Measurements from ENCODE around the gene PPTC7.
A peak's percentile ranks its signal among the peaks of the same experiment; 100 is the strongest.
"Not testable (repeated sequence)": the region's sequence is repeated elsewhere in the genome, so short reads cannot be mapped to it uniquely, and the experiment has no call there.

The PPTC7 gene

DNA sequence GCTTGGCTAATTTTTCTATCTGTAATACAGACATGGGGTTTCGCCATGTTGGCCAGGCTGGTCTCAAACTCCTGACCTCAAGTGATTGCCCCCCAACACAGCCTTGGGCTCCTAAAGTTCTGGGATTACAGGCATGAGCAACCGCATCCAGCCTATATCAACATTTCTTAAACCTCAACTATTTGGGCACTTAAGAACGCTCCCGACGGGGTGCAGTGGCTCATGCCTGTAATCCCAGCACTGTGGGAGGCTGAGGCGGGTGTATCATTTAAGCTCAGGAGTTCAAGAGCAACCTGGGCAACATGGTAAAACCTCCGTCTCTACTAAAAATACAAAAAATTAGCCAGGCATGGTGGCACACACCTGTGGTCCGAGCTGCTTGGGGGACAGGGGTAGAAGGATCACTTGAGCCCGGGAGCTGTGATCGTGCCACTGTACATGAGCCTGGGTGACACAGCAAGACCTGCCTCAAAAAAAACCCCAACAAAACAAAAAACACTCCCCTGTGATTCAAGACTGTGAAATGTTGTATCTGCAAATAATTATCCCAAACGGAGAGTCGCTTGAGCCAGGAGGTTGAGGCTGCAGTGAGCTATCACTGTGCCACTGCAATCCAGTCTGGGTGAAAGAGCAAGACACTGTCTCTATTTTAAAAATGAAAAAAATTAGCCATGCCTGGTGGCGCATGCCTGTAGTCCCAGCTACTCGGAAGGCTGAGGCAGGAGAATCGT lies 21.5 kb downstream of the PPTC7 start:
- Histone ChIP-seq H3K4me3 (no peak overlapping the region), H3K9me3 (peaks cover 26% of the 10 kb centered on the region), H3K9ac (no peak overlapping the region), H4K20me1 (peaks cover 100% of the 10 kb centered on the region), H3K27me3 (no peaks in the 10 kb centered on the region), H3K27ac (no peak overlapping the region), H3K36me3 (peaks cover 30% of the 10 kb centered on the region), H3K4me2 (no peak overlapping the region), H3K4me1 (peaks cover 31% of the 10 kb centered on the region)
- no peak for TF ChIP-seq Cebpa-rat (IDR thresholded peaks at IDR 0.05)

DNA sequence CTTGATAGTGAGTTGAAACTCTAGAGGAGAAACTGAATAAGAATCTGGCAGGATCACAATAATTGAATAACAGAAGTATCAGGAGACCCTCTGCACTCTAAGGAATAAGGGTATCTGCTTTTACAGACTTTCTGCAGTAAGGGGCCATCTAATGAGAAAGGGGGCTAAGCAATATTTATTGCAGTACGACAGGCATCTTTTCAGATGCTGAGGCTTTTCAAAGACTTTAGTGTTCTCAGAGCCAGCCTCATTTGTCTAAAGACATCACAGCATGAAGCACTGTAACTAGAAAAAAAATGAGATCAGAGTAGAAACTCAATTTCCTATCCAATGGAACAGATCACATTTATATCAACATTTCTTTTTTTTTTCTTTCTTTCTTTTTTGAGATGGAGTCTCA lies 22.2 kb downstream of the PPTC7 start:
- Histone ChIP-seq H3K9me3 (peaks cover 26% of the 10 kb centered on the region), H3K9ac (no peak overlapping the region), H4K20me1 (peaks cover 100% of the 10 kb centered on the region), H3K27ac (no peak overlapping the region), H3K4me2 (no peak overlapping the region), H3K36me3 (peaks cover 30% of the 10 kb centered on the region), H3K4me1 (peaks cover 31% of the 10 kb centered on the region), H3K27me3 (no peaks in the 10 kb centered on the region), H3K4me3 (no peak overlapping the region)
- TF ChIP-seq Cebpa-rat (IDR thresholded peaks at IDR 0.05) = no peak

DNA sequence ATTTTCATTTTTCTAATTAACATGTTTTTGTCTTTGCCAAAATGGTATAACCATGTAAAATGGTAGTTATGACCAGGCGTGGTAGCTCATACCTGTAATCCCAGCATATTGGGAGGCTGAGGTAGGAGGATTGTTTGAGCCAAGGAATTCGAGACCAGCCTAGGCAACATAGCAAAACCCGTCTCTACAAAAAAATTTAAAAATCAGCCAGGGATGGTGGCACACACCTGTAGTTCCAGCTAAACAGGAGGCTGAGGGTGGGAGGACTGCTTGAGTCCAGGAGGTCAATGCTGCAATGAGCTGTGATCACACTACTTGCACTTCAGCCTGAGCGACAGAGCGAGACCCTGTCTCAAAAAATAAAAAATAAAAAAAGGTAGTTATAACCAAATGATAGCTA lies 23.1 kb downstream of the PPTC7 start:
- no peaks in the 10 kb centered on the region for H3K27me3 ChIP-seq
- no peak overlapping the region for H3K27ac ChIP-seq
- TF ChIP-seq Cebpa-rat (IDR thresholded peaks at IDR 0.05) = no peak
- peaks cover 30% of the 10 kb centered on the region for H3K36me3 ChIP-seq
- H3K4me3 ChIP-seq = no peak overlapping the region
- peaks cover 31% of the 10 kb centered on the region for H3K4me1 ChIP-seq
- H3K9me3 ChIP-seq = peaks cover 26% of the 10 kb centered on the region
- no peak overlapping the region for H3K9ac ChIP-seq
- H3K4me2 ChIP-seq = no peak overlapping the region
- H4K20me1 ChIP-seq = peaks cover 100% of the 10 kb centered on the region

DNA sequence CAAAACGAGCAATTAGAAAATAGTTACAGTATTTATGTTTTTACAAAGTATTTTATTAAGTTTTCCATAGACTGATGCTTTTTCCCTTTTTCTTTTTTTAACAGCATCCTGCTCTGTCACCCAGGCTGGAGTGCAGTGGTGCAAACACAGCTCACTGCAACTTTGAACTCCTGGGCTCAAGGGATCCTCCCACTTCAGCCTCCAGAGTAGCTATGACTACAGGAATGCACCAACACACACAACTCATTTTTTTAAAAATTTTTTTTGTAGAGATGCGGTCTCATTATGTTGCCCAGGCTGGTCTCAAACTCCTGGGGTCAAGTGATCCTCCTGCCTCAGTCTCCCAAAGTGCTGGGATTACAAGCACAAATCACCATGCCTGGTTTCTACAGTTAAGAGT lies 24.2 kb downstream of the PPTC7 start:
- Histone ChIP-seq H3K4me3 (0 out of 2 replicates have a peak overlapping the region, but pooled peaks have one; percentile 18), H3K9me3 (peaks cover 26% of the 10 kb centered on the region), H3K4me1 (peaks cover 31% of the 10 kb centered on the region), H4K20me1 (peaks cover 100% of the 10 kb centered on the region), H3K4me2 (peak overlapping the region; percentile 19; the same call in 1 of the 2 replicates), H3K36me3 (peaks cover 33% of the 10 kb centered on the region)
- H3K27ac ChIP-seq, H3K27me3 ChIP-seq, H3K9ac ChIP-seq: not testable (repeated sequence)

DNA sequence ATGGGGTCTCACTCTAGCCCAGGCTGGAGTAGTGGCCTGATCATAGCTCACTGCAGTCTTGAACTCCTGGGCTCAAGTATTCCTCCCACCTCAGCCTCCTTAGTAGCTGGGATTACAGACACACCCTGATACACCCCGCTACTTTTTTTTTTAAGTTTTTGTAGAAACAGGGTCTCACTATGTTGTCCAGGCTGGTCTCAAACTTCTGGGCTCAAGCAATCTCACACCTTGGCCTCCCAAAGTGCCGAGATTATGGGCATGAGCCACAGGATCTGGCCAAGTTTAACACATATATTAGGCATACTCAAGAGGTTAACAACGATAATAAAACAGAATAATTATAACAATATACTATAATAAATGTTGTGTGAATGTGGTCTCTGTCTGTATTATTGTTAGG lies 25.8 kb downstream of the PPTC7 start:
- Histone ChIP-seq H3K27ac (no peak overlapping the region), H3K9me3 (peaks cover 26% of the 10 kb centered on the region), H3K9ac (no peak overlapping the region), H3K4me2 (no peak overlapping the region), H3K36me3 (peaks cover 42% of the 10 kb centered on the region), H4K20me1 (peaks cover 100% of the 10 kb centered on the region), H3K4me1 (peaks cover 19% of the 10 kb centered on the region), H3K4me3 (no peak overlapping the region), H3K27me3 (no peaks in the 10 kb centered on the region)
- no peak for TF ChIP-seq Cebpa-rat (IDR thresholded peaks at IDR 0.05)

DNA sequence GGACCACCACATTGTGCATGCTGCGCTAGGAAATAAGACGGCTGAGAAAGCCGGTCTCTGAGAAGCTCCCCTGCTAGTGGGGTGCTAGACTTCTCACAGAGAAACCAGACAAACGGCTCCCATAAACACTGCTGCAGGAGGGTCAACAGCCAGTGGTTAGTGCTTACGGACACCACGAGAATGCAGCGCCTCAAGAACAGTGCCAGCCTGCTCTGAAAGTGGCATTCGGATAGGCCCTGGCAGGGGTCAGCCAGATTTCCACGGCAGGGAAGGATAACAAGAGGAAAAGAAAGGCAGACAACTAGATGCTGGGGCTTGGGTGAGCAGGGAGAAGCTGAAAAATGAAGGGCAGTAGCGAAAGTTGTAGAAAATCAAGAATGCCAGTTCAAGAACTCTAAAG lies 26.4 kb downstream of the PPTC7 start:
- Histone ChIP-seq H3K9ac (no peak overlapping the region), H4K20me1 (peaks cover 100% of the 10 kb centered on the region), H3K4me2 (no peak overlapping the region)

DNA sequence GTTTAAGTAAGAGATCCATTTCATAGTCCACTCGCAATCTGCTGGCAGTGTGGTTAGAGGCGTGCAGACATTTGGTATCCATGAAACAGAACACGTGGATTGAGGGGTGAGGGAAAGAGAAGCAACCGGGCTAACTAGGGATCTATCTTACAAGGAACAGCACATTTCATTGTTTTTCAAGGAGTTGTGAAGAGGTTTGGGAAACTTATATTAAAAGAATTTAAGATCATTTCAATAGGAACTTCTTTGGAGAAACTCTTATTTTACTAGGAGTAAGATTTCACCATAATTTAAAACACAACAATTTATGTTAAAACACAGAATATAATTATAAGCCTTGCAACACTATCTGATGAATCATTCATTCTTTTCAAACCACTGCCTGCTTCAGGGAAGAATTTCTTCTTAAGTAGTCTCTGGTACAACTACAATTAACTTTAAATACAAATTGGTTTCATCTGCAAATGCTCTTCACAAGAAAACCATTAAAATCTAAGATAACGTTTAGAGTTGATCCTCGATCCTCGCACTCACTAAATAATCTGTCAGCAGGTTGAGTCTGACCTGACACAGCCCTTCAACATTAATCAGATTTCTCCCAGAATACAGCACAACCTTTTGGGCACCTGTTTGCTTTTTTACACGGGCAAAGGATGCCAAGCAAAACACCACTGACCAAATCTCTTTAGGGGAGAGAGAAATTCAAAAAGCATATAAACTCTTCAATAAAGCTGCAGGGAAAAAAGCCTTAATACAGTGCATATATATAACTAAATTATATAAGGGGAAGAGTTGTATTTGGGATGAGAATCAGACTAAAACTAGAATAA lies 27.3 kb downstream of the PPTC7 start:
- TF ChIP-seq Cebpa-rat (IDR thresholded peaks at IDR 0.05) = no peak
- H3K27ac ChIP-seq = no peak overlapping the region
- no peak overlapping the region for H3K9ac ChIP-seq
- peaks cover 26% of the 10 kb centered on the region for H3K9me3 ChIP-seq
- peaks cover 100% of the 10 kb centered on the region for H4K20me1 ChIP-seq
- H3K27me3 ChIP-seq = no peaks in the 10 kb centered on the region
- peaks cover 52% of the 10 kb centered on the region for H3K36me3 ChIP-seq
- no peak overlapping the region for H3K4me3 ChIP-seq
- no peak overlapping the region for H3K4me2 ChIP-seq
- peaks cover 14% of the 10 kb centered on the region for H3K4me1 ChIP-seq

More for the DNA sequence above, 26.4 kb downstream of the PPTC7 start:
- TF ChIP-seq Cebpa-rat (IDR thresholded peaks at IDR 0.05) = no peak
- H3K36me3 ChIP-seq = peaks cover 45% of the 10 kb centered on the region
- peaks cover 14% of the 10 kb centered on the region for H3K4me1 ChIP-seq
- no peak overlapping the region for H3K4me3 ChIP-seq
- H3K27ac ChIP-seq = no peak overlapping the region
- no peaks in the 10 kb centered on the region for H3K27me3 ChIP-seq
- peaks cover 26% of the 10 kb centered on the region for H3K9me3 ChIP-seq

DNA sequence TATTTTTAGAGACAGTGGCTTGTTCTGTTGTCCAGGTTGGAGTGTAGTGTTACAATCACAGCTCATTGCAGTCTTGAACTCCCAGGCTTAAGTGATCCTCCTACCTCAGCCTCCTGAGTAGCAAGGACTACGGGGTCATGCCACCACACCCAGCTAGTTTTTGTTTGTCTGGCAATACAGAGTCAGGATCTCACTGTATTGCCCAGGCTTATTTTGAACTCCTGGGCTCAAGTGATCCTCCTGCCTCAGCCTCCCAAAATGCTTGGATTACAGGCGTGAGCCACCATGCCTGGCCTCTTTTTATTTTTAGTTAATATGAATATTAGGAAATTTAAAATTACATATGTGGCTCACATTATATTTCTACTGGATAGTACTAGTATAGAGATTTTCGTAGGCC lies 28.9 kb downstream of the PPTC7 start:
- Histone ChIP-seq H3K4me3 (no peak overlapping the region), H3K27me3 (no peaks in the 10 kb centered on the region), H3K9ac (no peak overlapping the region), H3K36me3 (peaks cover 53% of the 10 kb centered on the region), H3K27ac (no peak overlapping the region), H4K20me1 (peaks cover 100% of the 10 kb centered on the region), H3K4me2 (no peak overlapping the region), H3K4me1 (peaks cover 9% of the 10 kb centered on the region), H3K9me3 (peaks cover 16% of the 10 kb centered on the region)
- TF ChIP-seq Cebpa-rat (IDR thresholded peaks at IDR 0.05) = no peak

DNA sequence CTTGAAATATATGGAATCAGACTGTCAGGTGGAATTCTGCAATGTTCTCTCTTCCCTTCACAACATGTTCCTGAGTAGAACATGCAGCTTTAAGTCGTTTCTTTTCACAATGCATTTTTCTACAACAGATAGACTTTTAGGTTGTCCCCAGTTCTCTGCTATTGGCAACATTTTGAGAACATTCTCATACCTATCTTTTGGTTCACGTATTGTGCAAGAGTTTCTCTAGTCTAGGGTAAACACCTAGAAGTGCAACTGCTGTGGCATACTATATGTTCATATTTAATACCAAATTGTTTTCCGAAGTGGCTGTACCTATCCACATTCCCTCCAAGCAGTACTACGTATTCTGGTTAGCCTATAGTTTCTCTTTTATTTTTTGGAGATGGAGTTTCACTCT lies 32.1 kb downstream of the PPTC7 start:
- Histone ChIP-seq H3K27ac (no peak overlapping the region), H3K4me3 (no peak overlapping the region), H3K27me3 (no peaks in the 10 kb centered on the region), H3K36me3 (peaks cover 71% of the 10 kb centered on the region), H3K9ac (no peak overlapping the region), H4K20me1 (peaks cover 100% of the 10 kb centered on the region), H3K4me1 (no peaks in the 10 kb centered on the region), H3K9me3 (no peaks in the 10 kb centered on the region), H3K4me2 (no peak overlapping the region)
- no peak for TF ChIP-seq Cebpa-rat (IDR thresholded peaks at IDR 0.05)

DNA sequence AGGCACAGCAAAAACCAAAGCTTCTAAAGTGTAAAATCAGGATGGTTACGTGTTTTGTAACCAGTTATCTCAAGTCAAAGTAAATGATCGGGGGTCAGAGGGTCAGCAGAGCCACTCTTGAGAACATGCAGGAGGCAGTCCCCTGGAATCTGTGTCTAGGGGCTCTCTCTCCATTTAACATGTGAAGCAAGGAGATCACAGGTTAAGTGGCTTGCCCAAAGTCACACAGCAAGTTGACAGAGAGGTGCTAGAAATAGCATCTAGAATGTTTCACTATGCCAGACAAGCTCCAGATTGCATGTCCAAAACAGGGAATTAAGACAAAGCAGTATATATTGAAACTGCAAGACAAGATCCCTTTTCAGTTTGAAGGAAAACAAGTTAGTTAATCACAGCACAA lies 33.4 kb downstream of the PPTC7 start:
- Histone ChIP-seq H3K4me2 (no peak overlapping the region), H4K20me1 (peaks cover 100% of the 10 kb centered on the region), H3K27ac (no peak overlapping the region), H3K27me3 (no peaks in the 10 kb centered on the region), H3K4me3 (no peak overlapping the region), H3K9me3 (no peaks in the 10 kb centered on the region), H3K4me1 (no peaks in the 10 kb centered on the region), H3K9ac (no peak overlapping the region), H3K36me3 (peaks cover 83% of the 10 kb centered on the region)
- TF ChIP-seq Cebpa-rat (IDR thresholded peaks at IDR 0.05) = no peak

Data from BLaER1 (cell line).